Activated CD8-positive, alpha-beta memory T cell treated with anti-CD3 and anti-CD28 coated beads, Interleukin-2, amount 10 ng/mL, durations not matched to agents 7 days and 5 days (primary cell): ENCODE results near the gene PLEKHJ1. TPM values are rescaled to one million over a fixed set of nuclear protein-coding genes. Genes with fewer than 3 reads are reported as not detected.
A peak's percentile ranks its signal among the peaks of the same experiment; 100 is the strongest.
"Not testable (repeated sequence)": the region's sequence is repeated elsewhere in the genome, so short reads cannot be mapped to it uniquely, and the experiment has no call there.

Source experiments
- ATAC-seq: fragments of 150-1000 bp; cut with Tn5 transposase; one replicate; pipeline ENCODE4 v1.10.0; 2021; ENCODE audit warnings: moderate library complexity
- CTCF ChIA-PET: fragments of 350-600 bp; sonication (Branson Sonifier 250); formaldehyde crosslinking; loops from one replicate; lab custom pipeline; 2021; ENCODE audit warnings: antibody characterized with exemption; lab: Charles Lee
- DNase-seq: peaks from one replicate; pipeline ENCODE4 v3.0.0-alpha.2; 2020
- H3K27ac Mint-ChIP-seq: one replicate; pipeline ENCODE4 v1.8.0; 2021; ENCODE audit warnings: mild to moderate bottlenecking, mixed read lengths
- H3K27me3 Mint-ChIP-seq: one replicate; pipeline ENCODE4 v1.8.0; 2021; ENCODE audit warnings: mixed read lengths
- H3K36me3 Mint-ChIP-seq: one replicate; pipeline ENCODE4 v1.8.0; 2021; ENCODE audit warnings: mild to moderate bottlenecking, mixed read lengths
- H3K4me1 Mint-ChIP-seq: one replicate; pipeline ENCODE4 v1.8.0; 2021; ENCODE audit warnings: mixed read lengths
- H3K4me3 Mint-ChIP-seq: one replicate; pipeline ENCODE4 v1.8.0; 2021; ENCODE audit warnings: mild to moderate bottlenecking, moderate library complexity, mixed read lengths
- H3K9me3 Mint-ChIP-seq: one replicate; pipeline ENCODE4 v1.8.0; 2022; ENCODE audit warnings: low read depth, mixed read lengths
- total RNA-seq, 2 experiments: library from RNA; stranded (reverse); gene quantifications; one replicate each; pipeline ENCODE4 v1.2.3, GENCODE V29; 2021

Gene PLEKHJ1, protein sequence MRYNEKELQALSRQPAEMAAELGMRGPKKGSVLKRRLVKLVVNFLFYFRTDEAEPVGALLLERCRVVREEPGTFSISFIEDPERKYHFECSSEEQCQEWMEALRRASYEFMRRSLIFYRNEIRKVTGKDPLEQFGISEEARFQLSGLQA
- total RNA-seq, result 10 to 100 TPM; 78.3 to 80.8 TPM

DNA sequence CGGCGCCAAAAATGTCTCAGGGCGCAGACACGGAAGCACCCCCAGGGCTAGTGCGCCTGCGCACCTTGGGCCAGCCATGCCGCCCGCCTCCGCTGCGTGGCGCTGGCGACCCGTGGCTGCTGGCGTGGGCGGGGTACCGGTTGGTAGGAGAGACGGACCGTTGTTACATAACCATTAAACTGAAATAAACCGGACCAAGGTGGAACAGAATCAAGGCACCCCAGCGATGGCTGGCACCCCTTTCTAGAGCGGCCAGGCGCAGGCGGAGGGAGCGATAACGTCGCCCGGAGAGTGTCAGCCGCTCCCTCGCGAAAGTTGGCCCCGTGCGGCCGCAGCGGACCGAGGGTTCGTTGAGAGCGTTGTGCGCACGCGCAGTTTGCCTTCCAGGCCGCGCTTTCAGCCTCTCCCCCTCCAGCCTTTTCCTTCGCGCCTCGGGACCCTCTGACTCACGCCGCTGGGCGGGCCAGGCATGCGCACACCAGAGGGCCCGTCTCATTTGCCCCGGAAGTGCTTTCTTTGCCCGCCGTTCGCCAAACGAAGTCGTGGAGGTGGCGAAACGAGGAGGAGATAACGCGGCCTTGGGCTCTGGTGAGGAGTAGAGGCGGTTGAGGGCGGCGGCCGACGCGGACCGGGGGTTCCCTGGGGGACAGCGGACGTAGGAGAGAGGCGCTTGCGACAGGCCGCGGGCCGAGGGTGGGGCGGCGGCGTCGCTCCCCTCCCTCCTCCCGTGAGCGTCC is at the start of gene PLEKHJ1, which contains the start of gene SF3A2:
Gene PLEKHJ1, minus strand, starts transcription at position 16 of the 737 bp plus-strand sequence. CDS start 81 bp downstream, outside the sequence.
Gene SF3A2, plus strand, starts transcription at position 511 of the 737 bp plus-strand sequence. CDS start 6,595 bp downstream, outside the sequence.
- peak within 1 kb of the TSS; percentile 93 for H3K4me3 Mint-ChIP-seq
- peaks cover 41% of the 10 kb centered on the region for H3K36me3 Mint-ChIP-seq
- peak; percentile 87 for ATAC-seq
- H3K4me1 Mint-ChIP-seq, result peaks cover 59% of the 10 kb centered on the region
- peak within 1 kb of the TSS; percentile 96 for H3K27ac Mint-ChIP-seq
- no peaks in the 10 kb centered on the region for H3K9me3 Mint-ChIP-seq
- H3K27me3 Mint-ChIP-seq, result no peaks in the 10 kb centered on the region
- CTCF ChIA-PET, result interaction anchor here (0.7 to 5.9 kb wide), 21 partner anchors 16 to 375 kb away, joined by 3 to 68 read pairs (median 5); partner anchors contain the start of genes AP3D1, LSM7 and SPPL2B
- DNase-seq, result peak; percentile 99

DNA sequence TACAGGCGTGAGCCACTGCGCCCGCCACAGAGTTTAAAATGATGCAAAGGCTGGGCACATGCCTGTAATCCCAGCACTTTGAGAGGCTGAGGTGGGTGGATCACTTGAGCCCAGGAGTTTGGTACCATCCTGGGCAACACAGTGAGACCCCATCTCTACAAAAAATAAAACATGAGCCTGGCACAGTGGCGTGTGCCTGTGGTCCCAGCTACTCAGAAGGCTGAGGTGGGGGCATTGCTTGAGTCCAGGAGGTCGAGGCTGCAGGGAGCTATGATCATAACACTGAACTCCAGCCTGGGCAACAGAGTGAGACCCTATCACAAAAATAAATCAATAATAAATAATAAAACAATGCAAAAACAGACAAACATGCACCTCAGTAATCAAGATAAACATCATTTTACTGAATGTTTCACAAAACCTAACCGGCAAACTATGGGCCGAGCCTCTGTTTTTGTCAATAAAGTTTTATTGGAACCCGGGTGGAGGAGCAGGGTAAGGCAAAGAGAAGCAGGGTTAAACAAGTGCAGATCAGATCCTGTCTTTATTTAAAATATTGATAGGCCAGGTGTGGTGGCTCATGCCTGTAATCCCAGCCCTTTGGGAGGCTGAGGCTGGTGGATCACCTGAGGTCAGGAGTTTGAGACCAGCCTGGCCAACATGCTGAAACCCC is 47.8 kb upstream of the PLEKHJ1 start:
- Mint-ChIP-seq H3K4me3 (no peak overlapping the region), H3K27me3 (peaks cover 11% of the 10 kb centered on the region), H3K27ac (no peak overlapping the region), H3K4me1 (peaks cover 21% of the 10 kb centered on the region), H3K36me3 (no peaks in the 10 kb centered on the region), H3K9me3 (no peaks in the 10 kb centered on the region)
- ATAC-seq (no peak), DNase-seq (no peak)
- CTCF ChIA-PET, result interaction anchor here (1.1 kb wide), 1 partner anchor 22 kb away, joined by 3 read pairs; no protein-coding TSS in a partner anchor

DNA sequence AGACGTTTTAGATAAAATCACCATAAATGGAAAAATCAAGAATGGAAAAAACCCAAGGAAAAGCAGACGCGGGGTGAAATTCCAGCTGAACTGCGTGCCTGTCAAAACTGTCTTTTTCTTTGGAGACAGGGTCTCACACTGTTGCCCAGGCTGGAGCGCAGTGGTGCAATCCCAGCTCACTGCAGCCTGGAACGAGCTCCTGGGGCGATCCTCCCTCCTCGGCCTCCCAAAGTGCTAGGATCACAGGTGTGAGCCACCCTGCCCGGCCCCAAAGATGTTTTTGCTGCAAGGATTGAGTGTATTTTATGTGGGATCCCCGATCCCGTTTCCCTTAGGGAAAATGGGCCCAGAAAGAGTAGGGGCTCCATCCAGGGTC is 46.7 kb upstream of the PLEKHJ1 start:
- DNase-seq, result no peak
- no peak for ATAC-seq
- Mint-ChIP-seq H3K36me3 (no peaks in the 10 kb centered on the region), H3K27ac (no peak overlapping the region), H3K4me3 (no peak overlapping the region), H3K27me3 (peaks cover 7% of the 10 kb centered on the region), H3K4me1 (peaks cover 13% of the 10 kb centered on the region), H3K9me3 (no peaks in the 10 kb centered on the region)
- CTCF ChIA-PET, result interaction anchor here (0.9 kb wide), 1 partner anchor 173 kb away, joined by 3 read pairs; no protein-coding TSS in a partner anchor

DNA sequence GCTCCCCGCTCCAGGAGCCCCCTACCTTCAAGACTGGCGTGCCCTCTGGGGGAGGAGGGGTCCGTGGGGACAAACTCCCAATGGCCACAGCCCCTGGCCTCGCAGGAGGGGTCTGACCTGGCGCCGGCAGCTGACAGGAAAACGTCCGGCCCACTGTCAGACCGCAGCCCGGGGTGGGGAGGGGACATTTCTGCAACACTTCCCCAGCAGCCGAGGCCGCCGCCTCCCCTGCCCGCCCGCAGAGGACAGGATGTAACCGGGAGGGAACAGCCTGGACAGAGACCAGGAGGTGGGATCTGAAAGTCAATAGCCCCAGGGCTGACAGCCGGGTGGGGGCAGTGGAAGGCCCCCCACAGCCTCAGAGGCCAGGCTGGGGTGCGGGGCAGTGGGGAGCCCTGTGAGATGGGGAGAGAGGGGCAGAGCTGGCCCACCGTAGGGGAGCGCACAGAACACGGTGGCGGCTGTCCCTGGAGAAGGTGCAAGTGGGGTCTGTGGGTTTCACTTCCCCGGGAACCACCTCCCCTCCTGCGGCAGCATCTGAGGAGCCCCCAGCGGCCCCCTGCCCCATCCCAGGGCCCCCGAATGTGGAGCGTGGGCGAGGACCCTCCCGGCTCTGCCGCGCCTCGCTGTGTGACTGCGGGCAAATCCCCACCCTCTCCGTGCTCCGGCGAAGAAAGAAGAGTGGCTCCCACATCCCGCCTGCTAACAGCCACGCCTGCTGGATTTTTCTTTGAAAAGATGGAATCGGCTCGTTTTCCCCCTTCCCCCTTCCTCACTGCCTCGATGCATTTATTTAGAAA is 46.1 kb upstream of the PLEKHJ1 start, which contains the start of gene PEAK3:
Gene PEAK3, minus strand, starts transcription at position 114 of the 800 bp plus-strand sequence. CDS start 1,244 bp downstream, outside the sequence.
- H3K27ac Mint-ChIP-seq, result peak within 1 kb of the TSS; percentile 19
- DNase-seq (peak; percentile 78), ATAC-seq (peak; percentile 55)
- H3K27me3 Mint-ChIP-seq, result peaks cover 7% of the 10 kb centered on the region
- CTCF ChIA-PET, result interaction anchor here (0.8 to 0.9 kb wide), 2 partner anchors 9 to 174 kb away, joined by 3 to 5 read pairs; no protein-coding TSS in a partner anchor
- H3K4me1 Mint-ChIP-seq, result peaks cover 13% of the 10 kb centered on the region
- H3K36me3 Mint-ChIP-seq, result no peaks in the 10 kb centered on the region
- no peaks in the 10 kb centered on the region for H3K9me3 Mint-ChIP-seq
- peak within 1 kb of the TSS; percentile 32 for H3K4me3 Mint-ChIP-seq

DNA sequence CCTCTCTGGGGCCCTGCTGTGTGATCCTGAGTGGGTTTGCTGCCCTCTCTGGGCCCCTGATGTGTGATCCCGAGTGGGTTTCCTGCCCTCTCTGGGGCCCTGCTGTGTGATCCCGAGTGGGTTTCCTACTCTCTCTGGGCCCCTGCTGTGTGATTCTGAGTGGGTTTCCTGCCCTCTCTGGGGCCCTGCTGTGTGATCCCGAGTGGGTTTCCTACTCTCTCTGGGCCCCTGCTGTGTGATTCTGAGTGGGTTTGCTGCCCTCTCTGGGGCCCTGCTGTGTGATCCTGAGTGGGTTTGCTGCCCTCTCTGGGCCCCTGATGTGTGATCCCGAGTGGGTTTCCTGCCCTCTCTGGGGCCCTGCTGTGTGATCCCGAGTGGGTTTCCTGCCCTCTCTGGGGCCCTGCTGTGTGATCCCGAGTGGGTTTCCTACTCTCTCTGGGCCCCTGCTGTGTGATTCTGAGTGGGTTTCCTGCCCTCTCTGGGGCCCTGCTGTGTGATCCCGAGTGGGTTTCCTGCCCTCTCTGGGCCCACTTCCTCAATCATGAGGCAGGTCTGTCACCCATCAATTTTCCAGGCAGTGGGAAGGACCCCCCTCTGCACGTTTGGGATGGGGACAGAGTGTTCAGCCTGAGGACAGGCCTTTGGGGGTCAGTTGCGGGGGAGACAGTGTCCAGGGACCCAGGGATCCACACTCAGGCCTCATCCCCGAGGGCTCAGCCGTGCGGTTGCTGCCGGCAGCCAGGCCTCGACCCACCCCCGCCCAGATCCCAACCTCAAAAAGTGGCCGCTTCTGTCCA is 45.3 kb upstream of the PLEKHJ1 start:
- ATAC-seq, DNase-seq, H3K27me3 Mint-ChIP-seq, H3K9me3 Mint-ChIP-seq, H3K4me3 Mint-ChIP-seq, H3K36me3 Mint-ChIP-seq: not testable (repeated sequence)
- CTCF ChIA-PET, result interaction anchor here (0.8 kb wide), 1 partner anchor 8 kb away, joined by 5 read pairs; no protein-coding TSS in a partner anchor
- Mint-ChIP-seq H3K27ac (peak overlapping the region; percentile 19), H3K4me1 (peaks cover 15% of the 10 kb centered on the region)

DNA sequence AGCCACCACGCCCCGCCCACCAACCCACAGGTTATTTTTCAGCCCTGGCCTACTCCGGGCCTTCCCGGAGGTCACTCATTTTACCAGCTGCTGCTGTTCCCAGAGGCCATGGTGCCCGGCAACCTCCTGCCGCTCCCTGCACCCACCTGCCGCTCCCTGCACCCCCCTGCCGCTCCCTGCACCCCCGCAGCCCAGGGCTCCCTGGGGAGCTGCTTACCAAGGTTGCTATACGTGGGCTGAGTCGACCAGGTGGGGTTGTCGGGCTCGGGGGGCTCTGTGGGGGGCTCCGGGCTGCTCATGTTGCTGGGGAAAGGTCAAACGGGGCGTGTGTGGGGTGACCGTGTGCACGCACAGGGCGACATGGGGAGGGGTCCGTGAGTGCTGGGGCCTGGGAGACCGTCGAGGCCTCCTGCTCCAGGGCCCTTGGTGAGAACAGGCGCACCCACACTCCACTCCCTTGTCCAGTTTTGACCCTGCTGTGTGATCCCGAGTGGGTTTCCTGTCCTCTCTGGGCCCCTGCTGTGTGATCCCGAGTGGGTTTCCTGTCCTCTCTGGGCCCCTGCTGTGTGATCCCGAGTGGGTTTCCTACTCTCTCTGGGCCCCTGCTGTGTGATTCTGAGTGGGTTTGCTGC is 44.6 kb upstream of the PLEKHJ1 start:
- no peak for DNase-seq
- H3K27ac Mint-ChIP-seq, result no peak overlapping the region
- no peak overlapping the region for H3K4me3 Mint-ChIP-seq
- no peaks in the 10 kb centered on the region for H3K36me3 Mint-ChIP-seq
- CTCF ChIA-PET, result interaction anchor here (0.8 to 1.3 kb wide), 2 partner anchors 8 to 20 kb away, joined by 3 to 6 read pairs; no protein-coding TSS in a partner anchor
- H3K27me3 Mint-ChIP-seq, result peaks cover 7% of the 10 kb centered on the region
- ATAC-seq, result no peak
- peaks cover 15% of the 10 kb centered on the region for H3K4me1 Mint-ChIP-seq
- H3K9me3 Mint-ChIP-seq, result no peaks in the 10 kb centered on the region

DNA sequence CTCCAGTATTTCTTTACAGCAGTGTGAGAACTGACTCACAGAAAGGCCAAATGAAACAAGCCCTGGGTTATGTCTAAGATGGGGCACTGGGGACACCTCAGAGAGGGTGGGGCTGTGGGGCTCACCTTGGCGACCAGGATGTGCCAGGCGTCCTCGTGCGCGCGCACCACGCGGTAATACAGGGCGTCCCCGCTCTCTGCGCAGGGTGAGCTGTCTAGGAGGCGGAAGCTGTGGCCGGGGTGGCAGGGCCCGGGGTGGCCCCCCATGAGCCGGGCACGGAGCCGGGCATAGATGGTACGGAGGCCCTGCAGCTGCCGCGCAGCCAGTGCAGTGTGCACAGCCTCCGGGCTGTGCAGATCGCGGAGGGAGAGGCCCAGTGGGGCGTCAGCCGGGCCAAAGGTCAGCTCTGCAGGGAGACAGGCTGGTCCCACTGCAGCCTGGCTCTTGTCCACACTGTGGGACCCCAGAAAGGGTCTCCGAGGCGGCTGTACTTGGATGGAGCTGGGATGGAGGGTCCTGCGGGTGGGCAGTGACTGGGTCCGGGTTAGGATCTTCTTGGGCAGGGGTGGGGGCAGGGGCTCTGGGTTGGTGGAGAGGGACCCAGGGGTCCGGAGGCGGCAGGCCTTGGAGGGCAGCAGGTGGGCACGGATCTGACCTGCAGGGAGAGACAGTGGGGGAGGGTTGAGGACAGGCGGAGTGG is 42.5 kb upstream of the PLEKHJ1 start:
- Mint-ChIP-seq H3K27me3 (peaks cover 7% of the 10 kb centered on the region), H3K4me1 (peaks cover 27% of the 10 kb centered on the region), H3K4me3 (no peak overlapping the region), H3K27ac (no peak overlapping the region), H3K36me3 (peaks cover 5% of the 10 kb centered on the region), H3K9me3 (no peaks in the 10 kb centered on the region)
- ATAC-seq, result no peak
- CTCF ChIA-PET, result interaction anchor here (1.2 to 1.7 kb wide), 2 partner anchors 110 to 114 kb away, joined by 3 to 4 read pairs; no protein-coding TSS in a partner anchor
- no peak for DNase-seq

DNA sequence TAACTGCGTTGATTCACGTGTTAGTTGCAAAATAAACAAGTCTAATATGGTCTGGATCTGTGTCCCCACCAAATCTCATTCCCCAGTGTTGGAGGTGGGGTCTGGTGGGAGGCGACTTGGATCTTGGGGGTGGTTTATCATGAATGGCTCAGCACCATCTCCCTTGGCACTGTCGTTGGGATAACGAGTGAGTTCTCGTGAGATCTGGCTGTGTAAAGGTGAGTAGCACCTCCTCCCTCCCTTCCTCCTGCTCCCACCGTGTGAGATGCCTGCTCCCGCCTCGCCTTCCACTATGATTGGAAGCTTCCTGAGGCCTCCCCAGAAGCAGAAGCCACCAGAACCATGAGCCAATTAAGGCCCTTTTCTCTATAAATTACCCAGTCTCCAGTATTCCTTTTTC is 41.0 kb upstream of the PLEKHJ1 start:
- Mint-ChIP-seq H3K9me3 (no peaks in the 10 kb centered on the region), H3K4me3 (no peak overlapping the region), H3K36me3 (peaks cover 14% of the 10 kb centered on the region), H3K27me3 (no peaks in the 10 kb centered on the region), H3K27ac (peak overlapping the region; percentile 49), H3K4me1 (peaks cover 31% of the 10 kb centered on the region)
- no peak for ATAC-seq
- no peak for DNase-seq
- CTCF ChIA-PET, result interaction anchor here (0.9 to 7.0 kb wide), 4 partner anchors 10 to 115 kb away, joined by 3 to 52 read pairs (median 4); partner anchors contain the start of gene PLEKHJ1

DNA sequence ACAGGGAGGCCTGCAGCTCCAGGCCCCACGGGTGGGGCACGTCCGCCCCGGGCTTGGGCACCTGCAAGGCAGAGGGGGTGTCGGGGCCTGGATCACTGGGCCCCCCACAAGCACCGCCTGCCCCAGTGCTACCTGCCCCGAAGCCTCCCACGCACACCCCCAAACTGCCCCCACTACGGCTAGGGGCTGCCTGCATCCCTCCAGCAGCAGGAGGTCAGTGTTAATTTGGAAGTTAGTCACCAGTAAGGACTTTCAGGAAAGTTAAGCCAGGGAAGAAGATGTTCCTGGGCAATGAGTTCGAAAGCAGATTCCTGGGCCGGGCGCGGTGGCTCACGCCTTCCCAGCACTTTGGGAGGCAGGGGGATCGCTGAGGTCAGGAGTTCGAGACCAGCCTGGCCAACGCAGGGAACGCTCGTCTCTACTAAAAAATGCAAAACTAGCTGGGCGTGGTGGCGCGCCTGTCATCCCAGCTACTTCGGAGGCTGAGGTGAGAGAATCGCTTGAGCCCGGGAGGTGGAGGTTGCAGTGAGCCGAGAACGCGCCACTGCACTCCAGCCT is 40.4 kb upstream of the PLEKHJ1 start:
- Mint-ChIP-seq H3K27ac (no peak overlapping the region), H3K4me1 (peaks cover 29% of the 10 kb centered on the region)
- ATAC-seq, result no peak

DNA sequence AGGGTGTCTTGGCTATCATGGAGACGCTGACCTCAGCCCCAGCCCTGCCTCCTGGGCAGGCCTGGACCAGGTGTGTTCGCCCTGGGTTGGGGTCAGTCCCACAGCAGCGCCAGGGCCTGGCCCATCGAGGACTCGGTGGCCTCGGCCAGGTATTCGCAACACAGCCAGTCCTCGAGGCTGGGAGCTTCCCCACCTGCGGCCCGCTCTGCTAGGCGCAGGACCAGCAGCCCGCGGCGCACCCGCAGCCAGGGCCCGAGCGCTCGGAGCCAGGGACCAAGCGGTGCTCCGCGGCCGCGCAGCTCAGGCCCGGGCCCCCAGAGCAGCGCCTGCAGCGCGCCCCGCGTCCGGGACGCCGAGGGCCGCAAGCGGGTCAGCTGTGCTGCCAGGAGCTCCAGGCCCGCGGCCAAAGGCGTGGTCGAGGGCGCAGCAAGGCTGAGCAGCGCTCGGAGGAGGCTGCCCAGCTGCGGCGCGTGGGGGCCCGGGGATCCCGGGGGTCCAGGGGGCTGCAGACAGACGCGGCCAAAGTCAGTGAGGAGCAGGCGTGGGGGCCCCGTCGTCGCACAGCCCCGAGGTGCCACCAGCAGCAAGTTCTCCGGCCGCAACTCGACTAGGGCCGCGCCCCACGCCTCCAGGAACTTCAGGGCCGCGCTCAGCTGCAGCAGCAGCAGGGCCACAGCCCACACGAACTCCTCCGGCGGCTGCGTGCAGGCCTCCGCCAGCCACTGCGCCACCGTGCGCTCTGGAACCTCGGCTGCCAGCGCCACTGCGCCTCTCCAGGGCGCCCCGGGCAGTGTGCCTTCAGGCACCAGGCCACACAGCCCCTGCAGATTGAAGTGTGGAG is 39.7 kb upstream of the PLEKHJ1 start:
- Mint-ChIP-seq H3K9me3 (no peaks in the 10 kb centered on the region), H3K4me3 (no peak overlapping the region), H3K4me1 (peaks cover 31% of the 10 kb centered on the region), H3K27me3 (no peaks in the 10 kb centered on the region), H3K36me3 (peaks cover 22% of the 10 kb centered on the region), H3K27ac (no peak overlapping the region)
- no peak for ATAC-seq
- no peak for DNase-seq
- CTCF ChIA-PET, result interaction anchor here (1.0 to 7.0 kb wide), 6 partner anchors 11 to 372 kb away, joined by 6 to 58 read pairs (median 20); partner anchors contain the start of genes PLEKHJ1 and SF3A2

More for the DNA sequence above, 40.4 kb upstream of the PLEKHJ1 start:
- Mint-ChIP-seq H3K9me3 (no peaks in the 10 kb centered on the region), H3K4me3 (no peak overlapping the region), H3K27me3 (no peaks in the 10 kb centered on the region), H3K36me3 (peaks cover 18% of the 10 kb centered on the region)
- no peak for DNase-seq
- CTCF ChIA-PET, result interaction anchor here (0.9 to 7.0 kb wide), 6 partner anchors 11 to 116 kb away, joined by 3 to 52 read pairs (median 12); partner anchors contain the start of gene PLEKHJ1
